H9 (cell line): Measurements from ENCODE around the gene IRF2. TPM values are rescaled to one million over a fixed set of nuclear protein-coding genes. Genes with fewer than 3 reads are reported as not detected.

Experiments
- DNase-seq: peaks from one replicate; pipeline ENCODE4 v3.0.0-alpha.2; 2017
- H2AFZ ChIP-seq: one replicate; pipeline ENCODE4 v1.6.1; 2013; ENCODE audit warnings: mild to moderate bottlenecking, low read length, control low read depth, moderate library complexity
- H2AK5ac ChIP-seq: 2 replicates; pipeline ENCODE4 v1.6.1; 2013; ENCODE audit warnings: low read length, control low read depth, mixed read lengths; ENCODE audit not compliant: insufficient read length
- H2BK120ac ChIP-seq: one replicate; pipeline ENCODE4 v1.6.1; 2013; ENCODE audit warnings: low read depth, mild to moderate bottlenecking, low read length, control low read depth, inconsistent platforms; ENCODE audit not compliant: poor library complexity, severe bottlenecking
- H2BK12ac ChIP-seq: 2 replicates; pipeline ENCODE4 v1.6.1; 2013; ENCODE audit warnings: low read length, control low read depth, mixed read lengths, low read depth; ENCODE audit not compliant: insufficient read length
- H2BK15ac ChIP-seq: 2 replicates; pipeline ENCODE4 v1.6.1; 2013; ENCODE audit warnings: low read depth, low read length, control low read depth
- H2BK20ac ChIP-seq: one replicate; pipeline ENCODE4 v1.6.1; 2013; ENCODE audit warnings: low read depth, mild to moderate bottlenecking, low read length, control low read depth, inconsistent platforms; ENCODE audit not compliant: poor library complexity, severe bottlenecking
- H2BK5ac ChIP-seq: 2 replicates; pipeline ENCODE4 v1.6.1; 2013; ENCODE audit warnings: low read length, control low read depth, mixed read lengths; ENCODE audit not compliant: insufficient read length
- H3K14ac ChIP-seq: 2 replicates; pipeline ENCODE4 v1.6.1; 2013; ENCODE audit warnings: low read length, control low read depth; ENCODE audit not compliant: insufficient read depth
- H3K18ac ChIP-seq: 2 replicates; pipeline ENCODE4 v1.6.1; 2013; ENCODE audit warnings: low read depth, mild to moderate bottlenecking, mixed read lengths, low read length, control low read depth; ENCODE audit not compliant: insufficient read length
- H3K23ac ChIP-seq: 2 replicates; pipeline ENCODE4 v1.6.1; 2013; ENCODE audit warnings: low read length, control low read depth, mixed read lengths, low read depth; ENCODE audit not compliant: insufficient read length
- H3K23me2 ChIP-seq: 2 replicates; pipeline ENCODE4 v1.6.1; 2013; ENCODE audit warnings: low read depth, mild to moderate bottlenecking, mixed read lengths, low read length, control low read depth; ENCODE audit not compliant: insufficient read length, poor library complexity, severe bottlenecking
- H3K27ac ChIP-seq: 2 replicates; pipeline ENCODE4 v1.5.1; 2013; ENCODE audit warnings: low read length, control low read depth, mixed read lengths, low read depth; ENCODE audit not compliant: insufficient read length
- H3K27me3 ChIP-seq: 2 replicates; pipeline ENCODE4 v1.6.1; 2013; ENCODE audit warnings: low read length, control low read depth, inconsistent platforms; ENCODE audit not compliant: insufficient read depth
- H3K4ac ChIP-seq: 2 replicates; pipeline ENCODE4 v1.6.1; 2013; ENCODE audit warnings: low read depth, mild to moderate bottlenecking, control low read depth, inconsistent platforms, low read length, moderate library complexity
- H3K4me1 ChIP-seq: 2 replicates; pipeline ENCODE4 v1.6.1; 2013; ENCODE audit warnings: low read length, control low read depth, inconsistent platforms; ENCODE audit not compliant: insufficient read depth
- H3K4me2 ChIP-seq: 2 replicates; pipeline ENCODE4 v1.6.1; 2013; ENCODE audit warnings: low read length, control low read depth, mixed read lengths; ENCODE audit not compliant: insufficient read length, insufficient read depth
- H3K56ac ChIP-seq: 2 replicates; pipeline ENCODE4 v1.6.1; 2013; ENCODE audit warnings: low read depth, mild to moderate bottlenecking, mixed read lengths, low read length, control low read depth; ENCODE audit not compliant: insufficient read length
- H3K79me1 ChIP-seq: 2 replicates; pipeline ENCODE4 v1.6.1; 2013; ENCODE audit warnings: low read depth, mild to moderate bottlenecking, moderate library complexity, low read length, control low read depth, inconsistent platforms; ENCODE audit not compliant: insufficient read depth, poor library complexity, severe bottlenecking
- H3K79me2 ChIP-seq: 2 replicates; pipeline ENCODE4 v1.6.1; 2013; ENCODE audit warnings: low read length, control low read depth, inconsistent platforms; ENCODE audit not compliant: insufficient read depth
- H3K9ac ChIP-seq: 2 replicates; pipeline ENCODE4 v1.6.1; 2013; ENCODE audit warnings: low read length, control low read depth, mixed read lengths; ENCODE audit not compliant: insufficient read length; ENCODE audit errors: extremely low read depth
- H3K9me3 ChIP-seq: one replicate; pipeline ENCODE4 v1.6.1; 2013; ENCODE audit warnings: low read depth, low read length, inconsistent platforms; ENCODE audit not compliant: control insufficient read depth
- H3T11ph ChIP-seq: one replicate; pipeline ENCODE4 v1.6.1; 2013; ENCODE audit warnings: mild to moderate bottlenecking, low read length, control low read depth, inconsistent platforms
- H4K20me1 ChIP-seq: one replicate; pipeline ENCODE4 v1.6.1; 2013; ENCODE audit not compliant: control insufficient read depth, insufficient read length, insufficient read depth
- H4K5ac ChIP-seq: 2 replicates; pipeline ENCODE4 v1.6.1; 2013; ENCODE audit warnings: low read depth, mild to moderate bottlenecking, mixed read lengths, low read length, control low read depth; ENCODE audit not compliant: insufficient read length
- H4K8ac ChIP-seq: replicated peaks from 2 replicates; pipeline ENCODE4 v1.6.1; 2013; ENCODE audit warnings: low read length, control low read depth, mixed read lengths, low read depth; ENCODE audit not compliant: insufficient read length
- H4K91ac ChIP-seq: 2 replicates; pipeline ENCODE4 v1.6.1; 2013; ENCODE audit warnings: low read depth, mild to moderate bottlenecking, moderate library complexity, mixed read lengths, low read length, control low read depth; ENCODE audit not compliant: insufficient read length
- H3K27ac Mint-ChIP-seq, 3 experiments: 2 replicates in 2 of 3; 3 replicates in 1 of 3; pipeline ENCODE4 v1.8.0; 2020 to 2021; ENCODE audit warnings: mixed read lengths in 3 of 3, mild to moderate bottlenecking in 1 of 3, moderate library complexity in 1 of 3
- H3K27me3 Mint-ChIP-seq: 2 replicates; pipeline ENCODE4 v1.8.0; 2021; ENCODE audit warnings: low read depth, mild to moderate bottlenecking, moderate library complexity, mixed read lengths
- H3K36me3 Mint-ChIP-seq, 3 experiments: 2 replicates in 2 of 3; 3 replicates in 1 of 3; pipeline ENCODE4 v1.8.0; 2020 to 2021; ENCODE audit warnings: low read depth in 3 of 3, mixed read lengths in 3 of 3; ENCODE audit not compliant: insufficient read depth in 1 of 3
- H3K4me1 Mint-ChIP-seq, 2 experiments: 2 replicates each; pipeline ENCODE4 v1.8.0; 2020; ENCODE audit warnings: mixed read lengths in 2 of 2
- H3K4me3 Mint-ChIP-seq, 2 experiments: 2 replicates in 1 of 2; 3 replicates in 1 of 2; pipeline ENCODE4 v1.8.0; 2020 to 2021; ENCODE audit warnings: mild to moderate bottlenecking in 2 of 2, mixed read lengths in 2 of 2, moderate library complexity in 1 of 2
- H3K9me3 Mint-ChIP-seq, 2 experiments: 2 replicates in 1 of 2; 3 replicates in 1 of 2; pipeline ENCODE4 v1.8.0; 2020; ENCODE audit warnings: mild to moderate bottlenecking in 2 of 2, mixed read lengths in 2 of 2, moderate library complexity in 1 of 2
- whole genome bisulfite sequencing: extraction: QIAGEN DNeasy Blood & Tissue Kit; methylation state at CpG from one replicate; pipeline ENCODE4 v1.1.7; 2013; ENCODE audit warnings: missing lambda C conversion rate, low lambda C conversion rate, mixed read lengths; ENCODE audit not compliant: insufficient read length; ENCODE audit errors: extremely low coverage; 5-methylcytosine and 5-hydroxymethylcytosine counted together
- total RNA-seq: library from RNA; stranded (reverse); gene quantifications from 2 replicates; pipeline ENCODE4 v1.2.1, GENCODE V29; 2021
- TF ChIP-seq, protein P1 (sequence below): fragments of 200-600 bp; sonication (generic); conservative IDR thresholded peaks from 3 replicates; pipeline ENCODE4 v1.8.0; 2021; ENCODE audit warnings: antibody characterized with exemption, mild to moderate bottlenecking

Gene IRF2
- total RNA-seq, 1 experiment from 2014 or later = 13.5 TPM

DNA sequence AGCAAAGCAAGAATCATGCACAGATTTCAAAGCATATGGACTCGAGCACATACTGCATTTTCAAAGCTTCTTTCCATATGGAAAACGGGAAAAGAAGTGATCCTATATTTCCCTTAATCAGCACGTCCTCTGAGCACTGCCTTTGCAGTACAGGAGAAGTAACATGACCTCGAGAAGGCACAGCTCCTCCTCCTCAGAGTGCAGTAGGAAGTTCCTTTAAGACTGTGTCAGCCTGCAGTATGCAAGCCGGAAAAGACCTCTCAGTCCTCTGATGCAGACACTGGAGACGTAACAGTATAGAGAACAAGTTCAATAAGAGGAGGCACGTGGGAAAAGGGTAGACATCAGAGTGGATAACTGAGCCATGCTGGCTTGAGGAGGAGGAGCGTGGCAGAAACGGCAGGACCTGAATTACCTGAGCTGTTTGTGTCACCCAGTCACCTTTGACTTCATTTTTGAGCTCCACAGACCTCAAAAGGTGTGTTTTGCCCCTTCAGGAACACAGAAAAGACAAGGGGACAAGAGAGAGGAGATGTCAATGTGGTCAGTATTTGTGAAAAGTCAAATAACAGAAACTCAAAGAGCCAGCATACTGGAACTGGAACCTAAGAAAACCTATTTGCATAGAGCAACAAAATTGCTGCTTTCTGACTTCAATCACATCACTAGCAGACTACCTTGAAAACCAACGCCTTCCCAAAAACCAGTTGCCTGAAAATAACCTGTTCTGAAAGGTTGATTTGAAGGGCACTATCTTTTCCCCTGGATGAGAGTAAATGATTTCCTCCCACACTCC lies 20.8 kb downstream of the IRF2 start:
- H2BK15ac ChIP-seq = no peak overlapping the region
- H3K79me1 ChIP-seq = peaks cover 10% of the 10 kb centered on the region
- H2BK20ac ChIP-seq = no peak overlapping the region
- H3K9me3 ChIP-seq = no peaks in the 10 kb centered on the region
- TF ChIP-seq, protein P1, sequence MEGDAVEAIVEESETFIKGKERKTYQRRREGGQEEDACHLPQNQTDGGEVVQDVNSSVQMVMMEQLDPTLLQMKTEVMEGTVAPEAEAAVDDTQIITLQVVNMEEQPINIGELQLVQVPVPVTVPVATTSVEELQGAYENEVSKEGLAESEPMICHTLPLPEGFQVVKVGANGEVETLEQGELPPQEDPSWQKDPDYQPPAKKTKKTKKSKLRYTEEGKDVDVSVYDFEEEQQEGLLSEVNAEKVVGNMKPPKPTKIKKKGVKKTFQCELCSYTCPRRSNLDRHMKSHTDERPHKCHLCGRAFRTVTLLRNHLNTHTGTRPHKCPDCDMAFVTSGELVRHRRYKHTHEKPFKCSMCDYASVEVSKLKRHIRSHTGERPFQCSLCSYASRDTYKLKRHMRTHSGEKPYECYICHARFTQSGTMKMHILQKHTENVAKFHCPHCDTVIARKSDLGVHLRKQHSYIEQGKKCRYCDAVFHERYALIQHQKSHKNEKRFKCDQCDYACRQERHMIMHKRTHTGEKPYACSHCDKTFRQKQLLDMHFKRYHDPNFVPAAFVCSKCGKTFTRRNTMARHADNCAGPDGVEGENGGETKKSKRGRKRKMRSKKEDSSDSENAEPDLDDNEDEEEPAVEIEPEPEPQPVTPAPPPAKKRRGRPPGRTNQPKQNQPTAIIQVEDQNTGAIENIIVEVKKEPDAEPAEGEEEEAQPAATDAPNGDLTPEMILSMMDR = no peak
- H3K79me2 ChIP-seq = peaks cover 7% of the 10 kb centered on the region; the same call in 1 of the 2 replicates
- Mint-ChIP-seq H3K9me3 (no peaks in the 10 kb centered on the region), H3K27ac (peak overlapping the region; percentile 19 to 70 (median 24); a peak in 4 of 7 replicates), H3K4me3 (no peak overlapping the region; a peak in 2 of 5 replicates), H3K27me3 (no peaks in the 10 kb centered on the region), H3K36me3 (peaks cover 0 to 8% (median 2%) of the 10 kb centered on the region in 3 experiments; a peak in 2 of 7 replicates), H3K4me1 (peaks cover 57 to 65% of the 10 kb centered on the region in 2 experiments)
- no peak for DNase-seq
- no peak overlapping the region for H3K23ac ChIP-seq
- H3T11ph ChIP-seq = no peak overlapping the region
- H4K5ac ChIP-seq = no peak overlapping the region
- H2BK5ac ChIP-seq = no peak overlapping the region
- no peak overlapping the region for H3K18ac ChIP-seq
- no peak overlapping the region for H3K27ac ChIP-seq
- H4K91ac ChIP-seq = no peak overlapping the region
- H2BK12ac ChIP-seq = no peak overlapping the region
- no peak overlapping the region for H4K8ac ChIP-seq
- no CpG with 5 or more reads among the region's 10 CpGs for WGBS
- peaks cover 3% of the 10 kb centered on the region for H3K23me2 ChIP-seq
- no peaks in the 10 kb centered on the region for H3K27me3 ChIP-seq
- H2AFZ ChIP-seq = no peak overlapping the region
- no peak overlapping the region for H2BK120ac ChIP-seq
- H3K4ac ChIP-seq = no peak overlapping the region
- peaks cover 26% of the 10 kb centered on the region for H3K4me1 ChIP-seq
- no peak overlapping the region for H2AK5ac ChIP-seq
- no peak overlapping the region for H3K56ac ChIP-seq
- no peak overlapping the region for H3K4me2 ChIP-seq
- H3K14ac ChIP-seq = no peak overlapping the region
- H4K20me1 ChIP-seq = no peaks in the 10 kb centered on the region
- no peak overlapping the region for H3K9ac ChIP-seq
